Left colon (tissue), 2 donors: Measurements from ENCODE around the gene IGF2BP2. TPM values are rescaled to one million over a fixed set of nuclear protein-coding genes. Genes with fewer than 3 reads are reported as not detected.
"Not testable (repeated sequence)": the region's sequence is repeated elsewhere in the genome, so short reads cannot be mapped to it uniquely, and the experiment has no call there.

Experiments
- ATAC-seq: fragments of 200-7000 bp; cut with Tn5 transposase; one replicate; pipeline ENCODE4 v1.9.1; 2020; ENCODE audit warnings: mild to moderate bottlenecking, moderate library complexity
- DNase-seq, 2 donors: peaks; one replicate each; pipeline ENCODE4 v3.0.0-alpha.2; 2020
- intact Hi-C, 2 donors: fragments of 100-400 bp; cut with DNase I in 1 of 2; cut with micrococcal nuclease in 1 of 2; formaldehyde crosslinking; loops; one replicate each; pipeline versions ENCODE4 v1.11.2 to v1.14.0; 2022; cut with DNase I, micrococcal nuclease
- total RNA-seq, 2 donors: library from RNA; stranded (reverse); fragmentation: NEBNext Ultra II Directional; extraction: Animal tissue kit (Norgen Biotek cat#: 25700); gene quantifications; one replicate each; pipeline ENCODE4 v1.2.1, GENCODE V29; 2021
- donor health status: DM: no; HTN: no; CAD: no.
- donor health status: DM: yes; HTN: yes; CAD: no.

Gene IGF2BP2
- total RNA-seq, 2 donors from 2014 or later = 48.1 to 73.0 TPM

DNA sequence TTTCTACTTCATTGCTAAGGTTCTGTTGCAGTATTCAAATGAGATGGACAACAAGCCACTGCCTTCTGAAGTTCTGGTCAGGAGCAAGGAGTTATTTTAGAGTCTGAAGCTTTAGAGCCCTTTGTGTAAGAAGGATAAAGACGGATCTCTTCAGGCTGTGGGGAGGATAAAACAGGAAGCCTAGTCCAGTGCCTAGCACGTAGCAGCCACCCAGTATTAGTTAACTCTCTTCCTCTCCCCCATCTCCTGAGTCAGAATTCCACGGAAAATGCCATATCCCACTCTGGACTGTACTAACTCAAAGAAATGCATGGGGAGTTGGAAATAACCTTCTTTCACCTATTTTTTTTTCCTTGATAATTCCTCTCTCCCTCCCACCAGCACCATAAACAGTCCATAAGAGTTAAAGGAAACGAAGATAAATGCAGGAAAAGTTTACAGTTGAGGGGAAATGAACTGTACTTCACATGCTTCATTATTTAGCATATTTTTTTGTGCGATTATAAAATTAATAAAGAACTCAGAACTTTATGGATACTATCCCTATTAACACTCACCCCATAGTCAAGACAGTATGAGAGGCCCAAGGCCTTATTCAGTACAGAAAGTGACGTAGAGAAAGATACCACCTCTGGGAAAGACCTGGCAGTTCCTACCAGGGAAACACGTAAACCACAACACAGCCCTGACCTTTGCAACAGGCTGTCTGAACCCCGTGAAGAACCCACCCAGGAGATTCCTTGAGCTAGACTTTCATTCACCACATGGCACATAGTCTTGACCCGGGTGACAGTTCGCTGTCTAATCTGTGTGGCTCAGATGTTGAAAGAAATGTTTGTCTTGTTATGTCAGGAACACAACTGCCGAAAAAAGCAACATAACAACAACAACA lies 9.2 kb downstream of the IGF2BP2 start:
- DNase-seq (no peak), ATAC-seq (no peak)
- intact Hi-C loops = no loop called here

DNA sequence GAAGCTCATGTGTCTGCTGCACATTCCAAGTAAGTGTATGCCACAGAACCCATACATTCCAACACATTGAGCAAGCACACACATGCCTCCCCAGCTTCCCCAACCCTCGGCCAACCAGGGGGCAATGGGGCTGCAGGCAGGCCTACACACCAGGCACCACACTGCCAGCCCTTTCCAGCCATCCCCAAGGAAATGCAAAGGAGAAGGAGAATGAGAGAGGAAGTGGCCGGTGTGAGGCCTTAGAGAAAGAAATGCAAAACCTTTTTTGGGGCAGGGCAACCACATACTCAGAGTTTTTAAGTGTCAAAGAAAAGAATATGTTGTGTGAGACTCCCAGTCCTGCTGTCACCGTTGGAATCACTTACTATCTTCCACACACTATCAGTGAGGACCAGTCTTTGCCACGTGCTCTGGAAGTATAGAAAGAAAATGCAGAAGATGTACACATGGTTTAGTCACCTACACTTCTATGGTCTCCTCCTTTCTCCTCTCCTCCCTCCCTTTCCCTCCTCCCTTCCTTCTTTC lies 11.1 kb downstream of the IGF2BP2 start:
- intact Hi-C loops = no loop called here
- ATAC-seq (no peak), DNase-seq (no peak)

DNA sequence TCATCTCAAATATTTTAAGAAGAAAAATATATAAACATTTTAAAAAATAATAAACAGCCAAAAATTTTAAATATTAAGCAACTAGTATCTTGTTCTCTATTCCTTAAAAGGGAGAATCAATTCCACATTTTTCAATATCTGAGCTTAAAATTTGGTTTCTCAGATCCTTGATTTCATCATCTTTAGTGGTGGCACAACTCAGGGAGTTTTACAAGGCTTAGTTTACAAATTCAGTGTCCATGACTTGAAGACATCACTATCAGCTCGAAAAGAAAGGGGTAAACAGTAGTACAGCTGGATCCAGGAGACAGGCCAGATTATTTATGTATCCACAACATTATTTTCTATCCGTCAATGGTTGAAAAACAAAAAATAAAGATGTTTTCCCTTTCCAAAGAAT lies 11.6 kb downstream of the IGF2BP2 start:
- intact Hi-C loops = no loop called here
- no peak for ATAC-seq

DNA sequence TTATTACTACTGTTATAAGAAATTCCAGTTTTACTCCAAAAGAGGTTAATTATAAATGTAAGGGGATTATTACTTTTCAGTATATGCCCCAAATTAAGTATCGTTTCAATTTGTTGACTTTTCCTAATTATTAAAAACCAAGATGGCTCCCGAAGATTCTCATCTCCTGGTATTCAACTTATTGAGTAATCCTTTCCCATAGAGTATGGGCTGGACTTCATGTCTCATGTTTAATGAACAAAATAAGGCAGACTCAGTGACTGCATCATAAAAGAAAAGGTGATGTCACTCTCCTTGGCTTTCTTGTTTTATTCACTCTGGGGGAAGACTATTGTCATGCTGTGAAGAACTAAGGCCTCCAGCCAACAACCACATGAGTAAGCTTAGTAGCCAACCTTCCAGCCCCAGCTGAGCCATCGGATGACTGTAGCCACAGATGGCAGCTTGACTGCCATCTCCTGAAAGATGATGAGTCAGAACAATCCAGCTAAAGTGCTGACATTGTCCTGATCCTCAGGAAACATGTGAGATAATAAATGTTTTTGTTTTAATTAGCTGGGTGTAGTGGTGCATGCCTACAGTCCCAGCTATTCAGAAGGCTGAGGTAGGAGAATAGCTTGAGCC lies 17.3 kb downstream of the IGF2BP2 start:
- ATAC-seq = peak; percentile 74
- intact Hi-C loops = no loop called here

More for the DNA sequence above, 11.6 kb downstream of the IGF2BP2 start:
- no peak for DNase-seq

DNA sequence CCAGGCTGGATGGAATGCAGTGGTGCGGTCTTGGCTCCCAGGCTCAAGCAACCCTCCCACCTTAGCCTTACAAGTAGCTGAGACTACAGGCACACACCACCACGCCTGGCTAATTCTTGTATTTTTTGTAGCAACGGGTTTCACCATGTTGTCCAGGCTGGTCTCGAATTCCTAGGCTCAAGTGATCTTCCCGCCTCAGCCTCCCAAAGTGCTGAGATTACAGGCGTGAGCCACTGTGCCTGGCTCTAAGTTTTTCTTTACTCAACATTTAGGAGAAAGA lies 26.1 kb downstream of the IGF2BP2 start:
- intact Hi-C loops, ATAC-seq, DNase-seq: not testable (repeated sequence)

More for the DNA sequence above, 17.3 kb downstream of the IGF2BP2 start:
- no peak for DNase-seq

DNA sequence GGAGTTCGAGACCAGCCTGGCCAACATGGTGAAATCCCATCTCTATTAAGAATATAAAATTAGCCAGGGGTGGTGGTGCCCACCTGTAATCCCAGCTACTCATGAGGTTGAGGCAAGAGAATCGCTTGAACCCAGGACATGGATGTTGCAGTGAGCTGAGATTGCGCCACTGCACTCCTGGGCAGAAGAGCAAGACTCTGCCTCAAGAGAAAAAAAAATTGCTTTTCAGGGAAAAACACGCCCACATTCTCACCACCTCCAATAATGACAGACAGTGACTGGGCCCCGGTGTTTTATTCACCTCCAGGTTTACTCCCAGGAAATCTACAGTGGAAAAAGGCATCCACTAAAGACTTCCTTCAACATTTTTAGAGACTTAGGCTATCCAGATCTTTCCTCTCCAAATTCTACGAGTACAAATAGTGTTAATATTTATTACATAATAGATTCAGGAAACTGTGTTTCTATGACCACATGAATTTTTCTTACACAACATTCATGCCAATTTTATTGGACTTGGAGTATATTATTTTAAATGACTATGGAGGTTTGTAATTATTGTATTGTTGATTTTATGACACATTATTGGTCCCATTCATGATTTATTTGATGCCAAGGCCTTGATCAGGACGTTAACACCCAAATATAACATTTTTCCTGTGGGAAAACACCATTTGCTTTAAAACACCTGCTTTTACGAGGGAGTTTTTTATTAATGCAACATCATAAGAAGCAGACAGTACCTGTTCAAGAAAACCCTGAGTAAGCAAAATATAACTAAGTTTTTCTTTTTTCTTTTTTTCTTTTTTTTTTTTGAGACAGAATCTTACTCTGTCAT lies 26.6 kb downstream of the IGF2BP2 start:
- intact Hi-C loops = no loop called here
- ATAC-seq = no peak
- no peak for DNase-seq

DNA sequence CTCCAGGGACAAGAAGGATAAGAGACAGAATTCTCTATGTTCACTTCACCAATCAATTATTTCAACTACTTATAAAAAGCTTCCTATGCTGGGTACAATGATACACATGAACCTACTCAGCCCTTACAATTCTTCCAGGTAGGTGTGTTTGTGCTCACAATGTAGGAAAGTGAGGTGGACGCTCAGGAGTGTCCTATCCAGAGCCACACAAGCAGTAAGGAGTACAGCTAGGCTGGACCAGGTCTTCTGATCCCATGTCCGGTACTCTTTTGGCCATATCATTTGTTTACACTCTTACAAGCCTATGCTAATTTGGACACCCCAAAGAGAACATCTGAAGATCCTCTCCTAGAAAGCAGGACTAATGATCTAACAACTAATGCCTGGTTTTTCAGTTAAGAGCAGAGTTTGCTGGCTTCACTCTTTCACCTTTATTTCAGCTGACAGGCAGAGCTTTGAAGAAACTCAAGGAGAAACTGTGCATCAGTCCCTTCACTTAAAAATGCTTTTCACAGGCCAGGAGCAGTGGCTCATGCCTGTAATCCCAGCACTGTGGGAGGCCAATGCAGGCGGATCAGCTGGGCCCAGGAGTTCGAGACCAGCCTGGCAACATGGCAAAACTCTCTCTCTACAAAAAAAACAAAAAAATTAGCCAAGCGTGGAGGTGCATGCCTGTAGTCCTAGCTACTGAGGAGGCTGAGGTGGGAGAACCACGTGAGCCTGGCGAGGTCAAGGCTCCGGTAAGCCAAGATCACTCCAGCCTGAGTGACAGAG lies 27.5 kb downstream of the IGF2BP2 start:
- intact Hi-C loops = no loop called here
- no peak for DNase-seq
- ATAC-seq = peak; percentile 30

DNA sequence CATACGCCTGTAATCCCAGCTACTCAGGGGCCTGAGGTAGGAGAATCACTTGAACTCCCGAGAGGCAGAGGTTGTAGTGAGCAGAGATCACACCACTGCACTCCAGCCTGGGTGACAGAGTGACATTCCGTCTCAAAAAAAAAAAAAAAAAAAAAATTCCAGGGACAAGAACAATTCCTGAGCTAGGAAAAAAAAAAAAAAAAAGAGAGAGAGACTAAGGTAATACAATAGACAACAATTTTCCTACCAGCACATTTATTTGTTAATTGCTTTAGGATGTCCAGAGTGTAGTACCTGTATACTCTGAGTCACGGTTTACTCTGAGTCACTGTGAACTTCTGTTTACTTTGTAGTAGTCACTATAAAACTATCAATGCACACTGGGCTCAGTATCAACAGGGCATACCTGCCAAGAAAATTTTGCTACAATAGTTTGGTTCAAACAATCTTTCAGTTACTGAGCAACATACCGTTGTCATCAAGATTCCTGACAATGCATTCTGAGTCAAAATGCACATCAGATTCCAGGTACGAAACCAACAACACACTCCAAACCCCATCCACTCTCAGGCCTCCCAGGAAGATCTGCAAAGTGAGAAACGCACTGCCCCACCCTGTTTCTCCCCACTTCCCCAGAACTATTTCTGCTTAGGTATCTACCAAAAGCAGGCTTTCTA lies 28.3 kb downstream of the IGF2BP2 start:
- peak; percentile 96 for ATAC-seq
- no peak for DNase-seq
- intact Hi-C loops = no loop called here

DNA sequence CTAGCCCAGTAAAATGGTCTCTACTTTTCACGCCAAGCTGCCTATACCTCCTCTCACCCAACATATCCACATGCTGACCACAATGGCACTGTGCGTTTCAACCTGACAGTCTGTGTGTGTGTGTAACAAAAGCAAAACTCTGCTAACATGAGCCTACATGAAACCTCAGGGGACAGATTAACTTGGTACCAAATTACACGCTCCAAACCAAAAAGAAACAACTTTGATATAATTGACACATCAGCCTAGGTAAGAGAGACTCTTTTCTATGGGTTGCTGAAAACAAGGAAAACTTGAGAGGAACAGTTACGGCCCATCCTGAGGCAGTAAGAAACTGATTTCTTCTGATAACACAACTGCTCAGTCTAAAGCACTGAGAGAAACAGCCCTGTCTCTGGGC lies 31.5 kb downstream of the IGF2BP2 start:
- intact Hi-C loops = no loop called here
- no peak for DNase-seq
- no peak for ATAC-seq

DNA sequence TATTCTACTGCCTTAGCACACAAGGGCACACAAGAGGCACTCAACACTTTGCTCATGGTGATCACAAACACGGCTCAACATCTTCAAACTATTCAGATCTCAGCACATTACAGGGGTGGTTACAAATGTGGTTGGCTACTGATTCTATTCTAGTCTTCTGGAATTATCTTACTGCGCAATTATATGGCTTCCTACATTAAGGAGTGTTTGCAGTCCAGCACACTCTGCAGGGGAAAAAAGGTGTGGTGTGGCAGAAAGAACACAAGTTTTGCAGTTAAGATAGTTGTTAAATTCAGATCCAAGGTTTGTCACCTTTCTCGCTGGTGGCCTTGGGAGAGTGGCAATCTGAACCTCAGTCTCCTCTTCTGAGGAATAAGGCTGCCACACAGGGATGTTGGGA lies 31.9 kb downstream of the IGF2BP2 start:
- peak; percentile 58 for ATAC-seq

DNA sequence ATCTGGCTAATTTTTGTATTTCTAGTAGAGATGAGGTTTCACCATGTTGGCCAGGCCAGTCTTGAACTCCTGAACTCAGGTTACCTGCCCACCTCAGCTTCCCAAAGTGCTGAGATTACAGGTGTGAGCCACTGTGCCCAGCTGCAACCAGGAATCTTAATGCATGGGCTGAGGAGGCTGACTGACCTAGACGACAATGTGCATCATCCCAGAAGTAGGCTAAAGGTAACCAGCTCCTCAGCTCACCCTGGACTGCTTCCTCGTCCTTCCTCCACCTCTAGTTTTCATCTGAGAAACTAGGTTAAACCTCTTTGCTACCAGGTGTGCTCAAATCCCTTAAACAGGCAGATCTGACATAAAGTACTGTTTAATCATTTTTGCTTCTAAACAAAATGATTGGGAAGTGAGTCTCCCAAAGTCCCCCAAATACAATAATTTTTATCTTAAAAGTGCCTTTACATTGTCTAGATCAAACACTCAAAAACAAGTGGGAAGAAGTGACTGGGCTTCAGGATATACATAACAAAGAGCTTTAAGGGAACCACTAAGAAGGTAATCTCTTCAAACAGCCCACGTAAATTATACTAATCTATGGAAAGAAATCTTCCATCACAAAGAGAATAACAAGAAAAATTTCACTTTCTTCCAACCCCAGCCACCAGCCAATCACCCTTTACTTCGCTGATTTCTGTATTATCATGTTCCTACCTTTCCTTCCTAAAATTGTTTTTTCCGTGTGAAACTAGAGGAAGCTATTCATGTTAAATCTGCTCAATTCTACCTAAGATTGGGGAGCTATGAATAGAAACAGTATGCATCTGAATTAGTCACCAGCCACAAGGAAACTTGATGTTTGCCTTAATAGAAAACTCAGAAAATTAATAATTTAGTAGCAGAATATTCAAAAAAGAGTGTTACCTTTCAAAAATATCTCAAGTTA lies 34.7 kb downstream of the IGF2BP2 start:
- ATAC-seq (peak; percentile 66), DNase-seq (no peak)
- intact Hi-C loops = no loop called here

More for the DNA sequence above, 31.9 kb downstream of the IGF2BP2 start:
- DNase-seq = no peak
- intact Hi-C loops = no loop called here

DNA sequence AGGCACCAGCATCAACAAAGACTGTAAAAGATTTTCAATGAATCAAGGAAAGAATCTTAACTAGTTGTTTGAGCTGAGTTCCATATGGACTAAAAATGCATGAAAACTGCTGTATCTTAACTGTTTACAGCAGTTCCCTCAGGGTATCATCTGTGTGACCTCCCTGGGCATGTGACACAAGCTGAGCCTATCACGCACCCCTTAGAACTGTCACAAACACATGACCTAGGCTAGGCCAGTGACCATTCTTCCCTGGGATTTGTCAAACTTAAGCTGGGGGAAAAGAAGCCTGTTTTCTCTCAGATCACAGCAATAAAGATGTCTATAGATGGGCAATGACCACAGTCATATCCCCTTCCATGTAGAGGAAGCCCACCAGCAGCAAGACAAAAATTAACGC lies 35.7 kb downstream of the IGF2BP2 start:
- no peak for ATAC-seq
- no peak for DNase-seq
- intact Hi-C loops = no loop called here

DNA sequence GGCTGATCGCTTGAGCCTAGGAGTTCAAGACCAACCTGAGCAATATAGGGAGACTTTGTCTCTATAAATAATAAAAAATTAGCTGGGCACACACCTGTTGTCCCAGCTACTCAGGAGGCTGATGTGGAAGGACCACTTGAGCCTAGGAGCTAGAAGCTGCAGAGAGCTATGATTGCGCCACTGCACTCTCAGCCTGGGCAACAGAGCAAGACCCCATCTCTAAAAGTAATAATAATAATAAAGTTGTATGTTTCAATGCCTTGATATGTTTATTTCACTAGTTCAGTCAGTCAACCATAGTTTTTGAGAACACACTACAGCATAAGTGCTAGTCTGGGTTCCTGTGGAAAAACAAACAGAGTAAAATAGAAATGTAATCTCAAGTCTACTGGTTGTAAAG lies 36.5 kb downstream of the IGF2BP2 start:
- intact Hi-C loops = no loop called here
- ATAC-seq = peak; percentile 12
- DNase-seq = no peak

DNA sequence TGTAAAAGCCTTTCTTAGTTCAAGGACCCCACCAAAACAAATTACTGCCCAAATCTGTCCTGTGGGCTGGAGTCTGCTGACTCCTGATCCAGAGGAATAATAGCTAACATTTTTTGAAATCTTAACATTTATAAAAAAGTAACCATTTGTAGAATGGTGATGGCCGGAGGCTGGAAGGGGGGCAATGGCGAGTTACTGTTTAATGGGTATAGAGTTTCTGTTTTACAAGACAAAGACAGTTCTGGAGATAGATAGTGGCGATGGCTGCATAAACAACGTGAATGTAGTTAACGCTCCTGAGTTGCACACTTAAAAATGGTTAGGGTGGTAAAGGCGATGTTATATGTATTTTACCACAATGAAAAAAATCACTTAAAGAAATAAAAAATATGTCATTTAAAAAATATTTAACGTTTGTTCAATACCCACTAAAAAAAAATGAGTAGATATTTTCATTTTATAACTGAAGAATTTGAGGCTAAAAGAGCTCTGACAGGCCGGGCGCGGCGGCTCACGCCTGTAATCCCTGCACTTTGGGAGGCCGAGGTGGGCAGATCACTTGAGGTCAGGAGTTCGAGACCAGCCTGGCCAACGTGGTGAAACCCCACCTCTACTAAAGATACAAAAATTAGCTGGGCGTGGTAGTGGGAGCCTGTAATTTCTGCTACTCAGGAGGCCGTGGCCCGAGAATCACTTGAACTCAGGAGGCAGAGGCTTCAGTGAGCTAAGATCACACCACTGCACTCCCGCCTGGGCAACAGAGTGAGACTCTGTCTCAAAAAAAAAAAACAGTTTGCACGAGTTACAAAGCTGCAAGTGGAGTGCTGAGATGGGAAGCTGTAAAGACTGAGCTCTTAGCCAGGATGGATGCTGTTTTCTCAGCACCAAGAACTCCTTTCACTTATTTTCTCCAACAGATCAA lies 37.6 kb downstream of the IGF2BP2 start:
- DNase-seq = no peak
- no peak for ATAC-seq
- intact Hi-C loops = no loop called here

DNA sequence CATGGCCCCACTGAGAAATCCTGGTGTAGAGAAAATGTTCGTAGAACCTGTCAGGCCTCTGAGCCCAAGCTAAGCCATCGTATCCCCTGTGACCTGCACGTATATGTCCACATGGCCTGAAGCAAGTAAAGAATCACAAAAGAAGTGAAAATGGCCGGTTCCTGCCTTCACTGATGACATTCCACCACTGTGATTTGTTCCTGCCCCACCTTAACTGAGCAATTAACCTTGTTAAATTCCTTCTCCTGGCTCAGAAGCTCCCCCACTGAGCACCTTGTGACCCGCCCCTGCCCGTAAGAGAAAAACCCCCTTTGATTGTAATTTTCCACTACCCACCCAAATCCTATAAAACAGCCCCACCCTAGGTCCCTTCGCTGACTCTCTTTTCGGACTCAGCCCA lies 38.6 kb downstream of the IGF2BP2 start:
- intact Hi-C loops, ATAC-seq, DNase-seq: not testable (repeated sequence)

DNA sequence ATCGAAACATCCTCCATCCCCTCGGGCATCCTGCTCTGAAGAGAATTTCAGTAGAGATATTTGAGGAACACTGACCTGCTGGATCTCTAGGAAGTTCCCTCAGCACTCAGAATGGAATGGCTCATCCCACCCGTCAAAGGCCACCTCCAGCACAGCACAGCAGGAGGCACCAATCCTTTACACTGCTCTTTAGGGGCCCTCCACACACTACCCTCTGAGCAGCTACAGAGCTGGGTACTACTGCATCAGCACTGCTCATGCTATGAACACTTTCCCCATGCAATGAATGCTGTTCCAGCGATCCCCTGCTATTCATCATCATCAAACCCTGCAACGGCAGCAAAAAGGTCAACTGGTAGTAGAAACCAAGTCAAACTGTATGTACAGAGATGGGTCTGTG lies 40.5 kb downstream of the IGF2BP2 start:
- intact Hi-C loops = no loop called here
- ATAC-seq = no peak
- DNase-seq = no peak
